PC-3 (cell line): ENCODE measurements around the gene DRD1. TPM values are rescaled to one million over a fixed set of nuclear protein-coding genes. Genes with fewer than 3 reads are reported as not detected.
"Not testable (repeated sequence)": the region's sequence is repeated elsewhere in the genome, so short reads cannot be mapped to it uniquely, and the experiment has no call there.

Source experiments
- ATAC-seq: fragments of 200-7000 bp; cut with Tn5 transposase; 2 replicates; pipeline ENCODE4 v1.9.1; 2020; ENCODE audit warnings: mild to moderate bottlenecking, moderate library complexity
- BruUV-seq: library from RNA; stranded (reverse); fragments of 400-500 nt; replicated peaks from 2 replicates; lab custom pipeline; 2021; lab: Mats Ljungman, UMichigan
- CTCF ChIA-PET: fragments of 300-600 bp; sonication (Branson Sonifier 250); formaldehyde crosslinking; loops from one replicate; lab custom pipeline; 2022; ENCODE audit warnings: antibody characterized with exemption; lab: Charles Lee
- POLR2A ChIA-PET: fragments of 300-600 bp; sonication (Branson Sonifier 250); formaldehyde crosslinking; loops from one replicate; lab custom pipeline; 2022; ENCODE audit warnings: antibody characterized with exemption; ENCODE audit not compliant: unreplicated experiment; lab: Charles Lee
- DNase-seq: peaks from one replicate; pipeline ENCODE4 v3.0.0-alpha.2; 2015
- H2AFZ ChIP-seq: fragments of 300-600 bp; sonication (generic); 2 replicates; pipeline ENCODE4 v1.6.0; 2016; ENCODE audit warnings: antibody characterized with exemption, low read length
- H3F3A ChIP-seq: fragments of 300-600 bp; sonication (generic); one replicate; pipeline ENCODE4 v1.6.0; 2017; ENCODE audit warnings: antibody characterized with exemption, low read length, control low read depth, mild to moderate bottlenecking; ENCODE audit not compliant: unreplicated experiment
- H3K27ac ChIP-seq: fragments of 300-600 bp; sonication (generic); 2 replicates; pipeline ENCODE4 v1.5.1; 2016; ENCODE audit warnings: mild to moderate bottlenecking, low read length
- H3K27me3 ChIP-seq: fragments of 300-600 bp; sonication (generic); 2 replicates; pipeline ENCODE4 v1.6.1; 2016; ENCODE audit warnings: low read length, mixed read lengths
- H3K36me3 ChIP-seq: fragments of 300-600 bp; sonication (generic); 2 replicates; pipeline ENCODE4 v1.6.1; 2016; ENCODE audit warnings: low read depth, mixed run types, low read length, mixed read lengths
- H3K4me1 ChIP-seq: fragments of 300-600 bp; sonication (generic); 2 replicates; pipeline ENCODE4 v1.5.1; 2016; ENCODE audit warnings: low read length; ENCODE audit not compliant: insufficient read depth
- H3K4me2 ChIP-seq: fragments of 300-600 bp; sonication (generic); 2 replicates; pipeline ENCODE4 v1.6.0; 2016; ENCODE audit warnings: low read length
- H3K4me3 ChIP-seq: fragments of 300-600 bp; sonication (generic); 2 replicates; pipeline ENCODE4 v1.5.1; 2016; ENCODE audit warnings: mild to moderate bottlenecking, low read length, mixed read lengths
- H3K79me2 ChIP-seq: fragments of 300-600 bp; sonication (generic); 2 replicates; pipeline ENCODE4 v1.6.1; 2017; ENCODE audit warnings: low read length, mixed read lengths
- H3K9ac ChIP-seq: fragments of 300-600 bp; sonication (generic); 2 replicates; pipeline ENCODE4 v1.6.0; 2016; ENCODE audit warnings: mild to moderate bottlenecking, low read length
- H3K9me2 ChIP-seq: fragments of 300-600 bp; sonication (generic); replicated peaks from 2 replicates; pipeline ENCODE4 v1.6.1; 2016; ENCODE audit warnings: mixed run types, low read length, mixed read lengths
- H3K9me3 ChIP-seq: fragments of 300-600 bp; sonication (generic); 2 replicates; pipeline ENCODE4 v1.6.1; 2016; ENCODE audit warnings: low read length, mixed read lengths
- H4K20me1 ChIP-seq: fragments of 300-600 bp; sonication (generic); 2 replicates; pipeline ENCODE4 v1.6.1; 2016; ENCODE audit warnings: low read length, mixed read lengths
- EZH2 ChIP-seq: fragments of 300-600 bp; sonication (generic); IDR thresholded peaks from one replicate; pipeline ENCODE4 v1.6.1; 2017; ENCODE audit warnings: antibody characterized with exemption, mild to moderate bottlenecking, low read length; ENCODE audit not compliant: unreplicated experiment
- EZH2phosphoT487 ChIP-seq: fragments of 300-600 bp; sonication (generic); IDR thresholded peaks from 2 replicates; pipeline ENCODE4 v1.6.1; 2018; ENCODE audit warnings: mild to moderate bottlenecking, antibody characterized with exemption, low read length, borderline replicate concordance
- intact Hi-C: fragments of 100-400 bp; cut with micrococcal nuclease; formaldehyde crosslinking; loops from 2 replicates; pipeline ENCODE4 v1.9.0; 2023
- total RNA-seq: library from RNA; depleted of rRNA; stranded (reverse); fragments of >200 nt; gene quantifications from 2 replicates; pipeline ENCODE4 v1.2.3, GENCODE V29; 2014
- TF ChIP-seq, protein P1 (sequence below): fragments of 300-600 bp; sonication (generic); conservative IDR thresholded peaks from 2 replicates; pipeline ENCODE4 v1.5.1; 2017; ENCODE audit warnings: antibody characterized with exemption, low read depth, mild to moderate bottlenecking, low read length

DRD1 gene
- total RNA-seq, 1 experiment from 2014 or later = not detected

DNA sequence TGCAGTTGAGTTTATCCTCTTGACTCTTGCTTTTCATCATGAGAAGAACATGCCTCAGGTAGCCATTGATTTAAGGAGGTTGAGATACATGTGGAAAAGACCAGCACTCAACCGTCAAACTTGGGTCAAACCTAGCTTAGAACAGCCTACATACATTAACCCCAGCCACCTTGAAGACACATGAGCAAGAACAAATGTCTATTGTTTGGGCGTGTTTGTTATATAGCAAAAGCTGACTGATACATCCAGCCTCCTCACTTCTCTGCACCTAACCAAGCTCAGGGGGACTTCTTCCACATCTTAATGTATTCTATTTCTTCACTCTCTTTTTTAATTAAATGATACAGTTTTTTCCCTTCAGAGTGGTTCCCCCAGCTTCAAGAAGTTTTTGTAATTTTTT, 28.7 kb downstream of the DRD1 start:
- H2AFZ ChIP-seq = no peak overlapping the region
- H3K27me3 ChIP-seq = peaks cover 8% of the 10 kb centered on the region; the same call in 1 of the 2 replicates
- ChIA-PET CTCF (no interaction called here), POLR2A (no interaction called here)
- H3K9me2 ChIP-seq = no peaks in the 10 kb centered on the region
- no peak overlapping the region for H3K4me3 ChIP-seq
- H3F3A ChIP-seq = no peaks in the 10 kb centered on the region
- ATAC-seq (no peak), DNase-seq (no peak)
- H3K4me1 ChIP-seq = peaks cover 5% of the 10 kb centered on the region; the same call in 1 of the 2 replicates
- BruUV-seq = no TSS peak
- no peaks in the 10 kb centered on the region for H4K20me1 ChIP-seq
- H3K36me3 ChIP-seq = no peaks in the 10 kb centered on the region
- H3K79me2 ChIP-seq = no peaks in the 10 kb centered on the region
- no peaks in the 10 kb centered on the region for H3K9me3 ChIP-seq
- no peak overlapping the region for H3K9ac ChIP-seq
- TF ChIP-seq EZH2 (no peak), EZH2phosphoT487 (no peak)
- TF ChIP-seq, protein P1, sequence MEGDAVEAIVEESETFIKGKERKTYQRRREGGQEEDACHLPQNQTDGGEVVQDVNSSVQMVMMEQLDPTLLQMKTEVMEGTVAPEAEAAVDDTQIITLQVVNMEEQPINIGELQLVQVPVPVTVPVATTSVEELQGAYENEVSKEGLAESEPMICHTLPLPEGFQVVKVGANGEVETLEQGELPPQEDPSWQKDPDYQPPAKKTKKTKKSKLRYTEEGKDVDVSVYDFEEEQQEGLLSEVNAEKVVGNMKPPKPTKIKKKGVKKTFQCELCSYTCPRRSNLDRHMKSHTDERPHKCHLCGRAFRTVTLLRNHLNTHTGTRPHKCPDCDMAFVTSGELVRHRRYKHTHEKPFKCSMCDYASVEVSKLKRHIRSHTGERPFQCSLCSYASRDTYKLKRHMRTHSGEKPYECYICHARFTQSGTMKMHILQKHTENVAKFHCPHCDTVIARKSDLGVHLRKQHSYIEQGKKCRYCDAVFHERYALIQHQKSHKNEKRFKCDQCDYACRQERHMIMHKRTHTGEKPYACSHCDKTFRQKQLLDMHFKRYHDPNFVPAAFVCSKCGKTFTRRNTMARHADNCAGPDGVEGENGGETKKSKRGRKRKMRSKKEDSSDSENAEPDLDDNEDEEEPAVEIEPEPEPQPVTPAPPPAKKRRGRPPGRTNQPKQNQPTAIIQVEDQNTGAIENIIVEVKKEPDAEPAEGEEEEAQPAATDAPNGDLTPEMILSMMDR = no peak
- no peak overlapping the region for H3K27ac ChIP-seq
- no peak overlapping the region for H3K4me2 ChIP-seq
- intact Hi-C loops = no loop called here

DNA sequence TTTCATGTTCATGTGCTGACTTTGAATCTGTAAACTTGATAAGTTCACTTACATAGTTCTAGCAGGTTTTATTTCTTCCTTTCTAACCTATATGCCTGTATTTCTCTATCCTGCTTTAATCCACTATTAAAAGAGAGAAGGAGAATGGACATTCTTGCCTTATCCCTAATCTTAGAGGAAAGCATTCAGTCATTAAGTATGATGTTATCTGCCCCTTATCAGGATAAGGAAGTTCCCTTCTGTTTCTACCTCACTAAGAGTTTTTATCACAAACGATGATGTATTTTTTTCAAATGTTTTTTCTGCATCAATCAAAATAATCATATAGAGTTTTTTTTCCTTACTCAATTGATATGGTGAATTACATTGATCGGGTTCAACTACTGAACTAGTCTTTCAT, 33.1 kb downstream of the DRD1 start:
- CTCF ChIA-PET = no interaction called here
- no peaks in the 10 kb centered on the region for H3K4me1 ChIP-seq

DNA sequence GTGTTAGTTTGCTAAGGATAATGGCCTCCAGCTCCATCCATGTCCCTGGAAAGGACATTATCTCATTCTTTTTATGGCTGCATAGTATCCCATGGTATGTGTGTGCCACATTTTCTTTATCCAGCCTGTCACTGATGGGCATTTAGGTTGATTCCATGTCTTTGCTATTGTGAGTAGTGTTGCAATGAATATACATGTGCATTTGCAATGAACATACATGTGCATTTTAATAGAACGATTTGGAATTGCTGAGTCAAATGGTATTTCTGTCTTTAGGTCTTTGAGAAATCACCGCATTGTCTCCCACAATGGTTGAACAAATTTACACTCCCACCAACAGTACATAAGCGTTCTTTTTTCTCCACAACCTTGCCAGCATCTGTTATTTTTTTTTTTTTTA, 37.7 kb downstream of the DRD1 start:
- Histone ChIP-seq H3F3A (no peaks in the 10 kb centered on the region), H2AFZ (no peak overlapping the region), H3K4me2 (no peak overlapping the region), H3K27ac (no peak overlapping the region), H3K27me3 (peaks cover 5% of the 10 kb centered on the region; the same call in 1 of the 2 replicates), H3K4me1 (no peaks in the 10 kb centered on the region), H3K4me3 (no peak overlapping the region), H4K20me1 (no peaks in the 10 kb centered on the region), H3K9ac (no peak overlapping the region), H3K9me3 (no peaks in the 10 kb centered on the region), H3K36me3 (no peaks in the 10 kb centered on the region), H3K79me2 (no peaks in the 10 kb centered on the region), H3K9me2 (no peaks in the 10 kb centered on the region)
- BruUV-seq = no TSS peak
- no peak for DNase-seq
- no peak for ATAC-seq
- ChIA-PET CTCF (no interaction called here), POLR2A (no interaction called here)
- TF ChIP-seq, protein P1 = no peak
- TF ChIP-seq EZH2phosphoT487 = no peak
- no peak for TF ChIP-seq EZH2
- intact Hi-C loops = no loop called here

More for the DNA sequence above, 33.1 kb downstream of the DRD1 start:
- intact Hi-C loops = no loop called here
- no peaks in the 10 kb centered on the region for H3K36me3 ChIP-seq
- H2AFZ ChIP-seq = no peak overlapping the region
- no peak overlapping the region for H3K4me2 ChIP-seq
- H3K9me2 ChIP-seq = no peaks in the 10 kb centered on the region
- H3K27ac ChIP-seq = no peak overlapping the region
- H3K4me3 ChIP-seq = no peak overlapping the region
- no peaks in the 10 kb centered on the region for H3K79me2 ChIP-seq
- no peaks in the 10 kb centered on the region for H3F3A ChIP-seq
- BruUV-seq = no TSS peak
- H3K27me3 ChIP-seq = peaks cover 13% of the 10 kb centered on the region; the same call in 1 of the 2 replicates
- ATAC-seq = no peak
- TF ChIP-seq, protein P1 = no peak
- TF ChIP-seq EZH2phosphoT487 (no peak), EZH2 (no peak)
- no peak for DNase-seq
- H3K9me3 ChIP-seq = no peaks in the 10 kb centered on the region
- H4K20me1 ChIP-seq = no peaks in the 10 kb centered on the region
- no peak overlapping the region for H3K9ac ChIP-seq
- POLR2A ChIA-PET = no interaction called here

DNA sequence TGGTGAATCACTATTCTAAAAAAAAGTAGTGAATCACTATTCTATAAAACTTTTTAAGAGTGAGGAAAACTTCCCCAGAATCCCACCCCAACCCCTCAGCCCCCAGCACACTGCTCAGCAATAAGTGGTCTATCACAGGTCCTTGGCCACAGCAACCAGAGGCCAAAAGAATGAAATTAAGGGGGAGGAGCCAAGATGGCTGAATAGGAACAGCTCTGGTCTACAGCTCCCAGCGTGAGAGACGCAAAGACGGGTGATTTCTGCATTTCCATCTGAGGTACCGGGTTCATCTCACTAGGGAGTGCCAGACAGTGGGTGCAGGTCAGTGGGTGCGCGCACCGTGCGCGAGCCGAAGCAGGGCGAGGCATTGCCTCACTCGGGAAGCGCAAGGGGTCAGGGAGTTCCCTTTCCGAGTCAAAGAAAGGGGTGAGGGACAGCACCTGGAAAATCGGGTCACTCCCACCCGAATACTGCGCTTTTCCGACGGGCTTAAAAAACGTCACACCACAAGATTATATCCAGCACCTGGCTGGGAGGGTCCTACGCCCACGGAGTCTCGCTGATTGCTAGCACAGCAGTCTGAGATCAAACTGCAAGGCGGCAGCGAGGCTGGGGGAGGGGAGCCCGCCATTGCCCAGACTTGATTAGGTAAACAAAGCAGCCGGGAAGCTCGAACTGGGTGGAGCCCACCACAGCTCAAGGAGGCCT, 46.2 kb downstream of the DRD1 start:
- H3K9ac ChIP-seq, H3K9me3 ChIP-seq, POLR2A ChIA-PET, H4K20me1 ChIP-seq, H3K4me3 ChIP-seq, ATAC-seq, intact Hi-C loops, DNase-seq, H3F3A ChIP-seq, H3K36me3 ChIP-seq, BruUV-seq, H3K9me2 ChIP-seq, H3K27me3 ChIP-seq, H3K27ac ChIP-seq, H3K4me1 ChIP-seq, H2AFZ ChIP-seq, CTCF ChIA-PET, H3K79me2 ChIP-seq, H3K4me2 ChIP-seq: not testable (repeated sequence)
